A172 (cell line): ENCODE measurements around the gene ADM5. TPM values are rescaled to one million over a fixed set of nuclear protein-coding genes. Genes with fewer than 3 reads are reported as not detected.
"Not testable (repeated sequence)": the region's sequence is repeated elsewhere in the genome, so short reads cannot be mapped to it uniquely, and the experiment has no call there.

Source experiments
- DNase-seq: peaks from one replicate; pipeline ENCODE4 v3.0.0-alpha.2; 2015; ENCODE audit warnings: low spot score
- total RNA-seq: library from RNA; depleted of rRNA; stranded (reverse); fragments of >200 nt; shearing (Covaris generic); gene quantifications from 2 replicates; pipeline ENCODE4 v1.2.3, GENCODE V29; 2014; rRNA removed

The ADM5 gene
- total RNA-seq, 1 experiment from 2014 or later = 3.2 TPM

- no peak for DNase-seq
These were observed 11.9 kb downstream of the ADM5 start for GRCh38 chr19:49701271-49701786.

GRCh38 chr19:49704888-49705642 lies 15.7 kb downstream of the ADM5 start:
- no peak for DNase-seq

- DNase-seq = no peak
These were observed 16.5 kb downstream of the ADM5 start for GRCh38 chr19:49705919-49706318.

GRCh38 chr19:49710372-49710951 lies 21.1 kb downstream of the ADM5 start:
- peak; percentile 71 for DNase-seq

- peak; percentile 85 for DNase-seq
These were observed 23.0 kb downstream of the ADM5 start for GRCh38 chr19:49712397-49712859.

- no peak for DNase-seq
These were observed 23.9 kb downstream of the ADM5 start for GRCh38 chr19:49713236-49713845.

- DNase-seq = no peak
These were observed 26.8 kb downstream of the ADM5 start for GRCh38 chr19:49716154-49716553.

- DNase-seq = no peak
These were observed 29.1 kb downstream of the ADM5 start for GRCh38 chr19:49718511-49718910.

GRCh38 chr19:49718991-49719390 lies 29.6 kb downstream of the ADM5 start:
- no peak for DNase-seq

- not testable (repeated sequence) for DNase-seq
These were observed 30.0 kb downstream of the ADM5 start for GRCh38 chr19:49719420-49719819.

GRCh38 chr19:49727217-49728030 lies 38.0 kb downstream of the ADM5 start:
- DNase-seq = no peak

GRCh38 chr19:49730166-49730565 lies 40.8 kb downstream of the ADM5 start:
- no peak for DNase-seq

- DNase-seq = no peak
These were observed 48.9 kb downstream of the ADM5 start for GRCh38 chr19:49738268-49738667.

GRCh38 chr19:49739098-49739497 lies 49.7 kb downstream of the ADM5 start:
- no peak for DNase-seq

GRCh38 chr19:49739933-49740332 lies 50.5 kb downstream of the ADM5 start:
- DNase-seq = no peak

Other genes starting within 250 kb of the ADM5 start
- 0.12 TPM in 1 of 2 replicates, not detected in the other for gene SLC17A7, start 248.1 kb upstream of the ADM5 start, total RNA-seq
- gene PIH1D1, start 237.8 kb upstream of the ADM5 start, total RNA-seq = 103 and 119 TPM in 2 replicates
- 41.6 and 47.0 TPM in 2 replicates for gene ALDH16A1, start 236.4 kb upstream of the ADM5 start, total RNA-seq
- 4.7 and 6.2 TPM in 2 replicates for gene FLT3LG, start 215.4 kb upstream of the ADM5 start, total RNA-seq
- 1,452 and 1,525 TPM in 2 replicates for gene RPL13A, start 202.0 kb upstream of the ADM5 start, total RNA-seq
- gene RPS11, start 193.2 kb upstream of the ADM5 start, total RNA-seq = 2,104 and 3,140 TPM in 2 replicates
- gene FCGRT, start 176.9 kb upstream of the ADM5 start, total RNA-seq = 0.17 and 0.77 TPM in 2 replicates
- gene RCN3, start 161.6 kb upstream of the ADM5 start, total RNA-seq = 0.46 TPM in 1 of 2 replicates, not detected in the other
- gene NOSIP, start 109.0 kb upstream of the ADM5 start, total RNA-seq = 131 and 142 TPM in 2 replicates
- 0.43 and 0.79 TPM in 2 replicates for gene PRRG2, start 108.3 kb upstream of the ADM5 start, total RNA-seq
- gene PRR12, start 98.4 kb upstream of the ADM5 start, total RNA-seq = 2.3 and 4.7 TPM in 2 replicates
- 32.0 and 34.5 TPM in 2 replicates for gene RRAS, start 49.5 kb upstream of the ADM5 start, total RNA-seq
- 28.8 and 31.9 TPM in 2 replicates for gene SCAF1, start 47.4 kb upstream of the ADM5 start, total RNA-seq
- 72.2 and 75.6 TPM in 2 replicates for gene IRF3, start 23.7 kb upstream of the ADM5 start, total RNA-seq
- gene BCL2L12, start 23.7 kb upstream of the ADM5 start, total RNA-seq = 21.8 and 24.5 TPM in 2 replicates
- 485 and 504 TPM in 2 replicates for gene PRMT1, start 12.3 kb upstream of the ADM5 start, total RNA-seq
- gene CPT1C, start 1.5 kb downstream of the ADM5 start, total RNA-seq = 0.53 and 6.1 TPM in 2 replicates
- gene TSKS, start 73.7 kb downstream of the ADM5 start, total RNA-seq = not detected in 2 replicates
- 116 and 130 TPM in 2 replicates for gene AP2A1, start 77.4 kb downstream of the ADM5 start, total RNA-seq
- gene FUZ, start 123.7 kb downstream of the ADM5 start, total RNA-seq = 17.6 and 19.0 TPM in 2 replicates
- gene MED25, start 128.7 kb downstream of the ADM5 start, total RNA-seq = 28.6 and 34.8 TPM in 2 replicates
- gene PTOV1, start 161.6 kb downstream of the ADM5 start, total RNA-seq = 119 and 139 TPM in 2 replicates
- gene PNKP, start 178.0 kb downstream of the ADM5 start, total RNA-seq = 50.7 and 63.0 TPM in 2 replicates
- gene AKT1S1, start 187.8 kb downstream of the ADM5 start, total RNA-seq = 19.2 and 22.7 TPM in 2 replicates
- gene TBC1D17, start 188.1 kb downstream of the ADM5 start, total RNA-seq = 10.1 and 11.9 TPM in 2 replicates
- gene IL4I1, start 207.3 kb downstream of the ADM5 start, total RNA-seq = 6.4 and 15.4 TPM in 2 replicates
- 30.3 and 35.6 TPM in 2 replicates for gene ATF5, start 239.6 kb downstream of the ADM5 start, total RNA-seq
- 84.6 and 91.3 TPM in 2 replicates for gene NUP62, start 239.9 kb downstream of the ADM5 start, total RNA-seq